ENCODE measurements around the gene TRANK1. TPM values are rescaled to one million over a fixed set of nuclear protein-coding genes. Genes with fewer than 3 reads are reported as not detected.

The TRANK1 gene
- total RNA-seq, 1 donor from 2014 or later, result 9.4 TPM

DNA sequence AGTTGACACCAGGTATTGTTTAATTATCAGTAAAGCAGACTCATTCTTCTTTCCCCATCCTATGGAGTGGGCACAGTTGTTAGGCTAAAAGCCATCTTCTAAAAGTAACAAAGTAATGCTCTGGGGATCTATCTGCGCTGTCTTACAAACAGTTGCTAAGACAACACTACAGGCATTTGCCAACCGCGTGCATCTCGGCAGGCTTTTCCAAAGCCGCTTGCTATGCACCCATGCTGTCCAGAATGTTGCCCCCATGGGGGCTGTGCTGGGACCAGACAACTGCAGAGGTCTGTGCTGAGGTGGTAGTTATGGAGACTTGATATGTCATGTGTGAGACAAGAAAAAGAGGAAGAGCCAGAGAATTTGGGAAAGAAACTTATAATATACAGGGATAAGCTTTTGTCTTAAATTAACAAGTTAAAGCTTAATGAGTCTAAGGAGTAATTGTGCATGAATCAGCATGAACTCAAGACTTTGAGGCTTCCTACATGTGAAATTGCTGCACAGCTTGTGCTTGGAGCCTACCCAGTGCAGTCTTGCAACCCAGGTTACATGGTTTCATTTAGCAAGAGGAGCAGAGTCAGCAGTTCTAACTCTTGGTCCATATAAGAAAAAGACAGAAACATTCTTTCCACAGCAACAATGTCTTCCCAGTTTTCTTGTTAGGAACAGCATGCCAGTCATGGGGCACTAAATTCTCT is 141.6 kb downstream of the TRANK1 start:
- no peak for DNase-seq (ENCODE audit: low spot score)

- DNase-seq (ENCODE audit: low spot score), result no peak
Observed at GRCh38 chr3:36800533-36801116, 144.2 kb downstream of the TRANK1 start.

- peak; percentile 22 for DNase-seq (ENCODE audit: low spot score)
Observed at GRCh38 chr3:36796881-36797280, 148.0 kb downstream of the TRANK1 start.

- DNase-seq (ENCODE audit: low spot score), result no peak
Observed at GRCh38 chr3:36796161-36796560, 148.7 kb downstream of the TRANK1 start.

GRCh38 chr3:36795622-36796021 is 149.2 kb downstream of the TRANK1 start:
- DNase-seq (ENCODE audit: low spot score), result no peak

DNA sequence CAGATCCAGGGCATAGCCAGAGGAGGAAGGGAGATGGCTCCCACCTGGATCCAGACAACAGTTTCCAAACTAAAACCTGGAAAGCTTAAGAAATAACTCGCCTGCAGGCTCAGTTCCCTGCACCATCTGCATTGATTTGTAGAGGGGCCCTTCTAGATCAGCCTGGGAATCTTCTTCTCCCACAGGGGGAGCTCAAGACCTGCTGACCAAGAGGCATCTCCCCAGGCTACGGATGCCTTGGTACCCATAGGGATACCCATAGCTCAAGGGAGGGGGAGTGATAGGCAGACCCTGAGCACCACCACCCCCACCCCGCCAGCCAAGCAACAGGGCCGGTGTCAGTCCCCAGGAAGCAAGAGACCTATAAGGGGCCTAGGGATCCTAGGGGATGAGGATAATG is 152.5 kb downstream of the TRANK1 start:
- no peak for DNase-seq (ENCODE audit: low spot score)

DNA sequence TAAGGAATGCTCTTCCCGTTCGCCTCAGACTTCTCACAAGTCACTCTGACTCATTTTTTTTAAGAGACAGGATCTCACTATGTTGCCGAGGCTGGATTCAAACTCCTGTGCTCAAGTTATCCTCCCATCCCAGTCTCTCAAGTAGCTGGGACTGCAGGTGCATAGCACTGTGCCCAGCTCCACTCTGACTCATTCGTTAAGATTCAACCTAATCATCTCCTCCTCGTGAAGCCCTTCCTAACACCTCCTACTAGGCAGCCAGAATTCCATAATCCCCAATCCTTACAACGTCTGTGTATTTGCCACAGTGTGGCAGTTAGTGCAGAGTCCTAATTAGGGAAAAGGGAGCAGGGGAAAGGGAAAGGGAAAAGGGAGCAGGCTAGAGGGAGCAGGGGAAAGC is 154.1 kb downstream of the TRANK1 start:
- DNase-seq (ENCODE audit: low spot score), result no peak

DNA sequence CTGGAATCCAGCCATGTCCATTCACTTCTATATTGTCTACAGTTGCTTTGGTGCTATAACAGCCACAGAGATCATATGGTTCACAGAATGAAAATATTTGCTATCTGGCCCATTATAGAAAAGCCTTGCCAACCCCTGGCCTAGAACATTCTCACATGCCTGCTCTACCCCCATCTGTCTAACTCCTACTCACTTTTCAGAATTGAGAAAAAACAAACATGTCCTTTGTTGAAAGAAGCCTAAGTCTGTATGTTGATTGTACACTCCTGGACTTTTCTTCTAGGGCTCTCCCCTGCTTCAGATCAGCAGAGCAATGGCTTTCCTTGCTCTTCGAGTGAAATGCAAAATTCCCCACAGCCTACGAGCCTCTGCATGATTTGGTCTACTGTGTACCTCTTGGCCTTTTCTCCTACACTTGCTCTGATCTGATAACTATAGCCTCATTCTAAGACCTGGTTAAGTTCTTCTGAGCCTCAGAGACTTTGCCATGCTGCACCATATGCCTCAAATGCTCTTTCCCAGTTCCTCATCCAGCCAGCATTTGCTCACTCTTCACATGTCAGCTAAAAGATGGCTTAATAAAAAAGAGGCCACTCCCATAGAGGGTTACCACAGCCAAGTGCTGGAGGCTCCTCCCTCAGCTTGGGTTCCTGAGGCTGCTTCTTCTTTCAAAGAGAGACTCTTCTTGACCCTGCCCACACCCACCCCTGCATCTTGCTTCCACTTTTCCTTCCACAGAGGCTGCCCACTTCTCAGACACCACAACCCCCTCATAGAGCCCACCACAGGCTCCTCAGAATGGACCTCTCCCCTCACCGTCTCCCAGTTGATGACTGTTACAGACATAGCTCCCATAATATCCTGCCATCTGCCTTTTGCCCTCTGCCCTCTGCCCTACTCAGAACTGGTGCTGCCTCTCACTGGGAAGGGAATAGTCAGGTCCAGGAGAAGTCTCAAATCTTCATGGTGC is 157.6 kb downstream of the TRANK1 start:
- no peak for DNase-seq (ENCODE audit: low spot score)

GRCh38 chr3:36784138-36784635 is 160.7 kb downstream of the TRANK1 start:
- no peak for DNase-seq (ENCODE audit: low spot score)

DNA sequence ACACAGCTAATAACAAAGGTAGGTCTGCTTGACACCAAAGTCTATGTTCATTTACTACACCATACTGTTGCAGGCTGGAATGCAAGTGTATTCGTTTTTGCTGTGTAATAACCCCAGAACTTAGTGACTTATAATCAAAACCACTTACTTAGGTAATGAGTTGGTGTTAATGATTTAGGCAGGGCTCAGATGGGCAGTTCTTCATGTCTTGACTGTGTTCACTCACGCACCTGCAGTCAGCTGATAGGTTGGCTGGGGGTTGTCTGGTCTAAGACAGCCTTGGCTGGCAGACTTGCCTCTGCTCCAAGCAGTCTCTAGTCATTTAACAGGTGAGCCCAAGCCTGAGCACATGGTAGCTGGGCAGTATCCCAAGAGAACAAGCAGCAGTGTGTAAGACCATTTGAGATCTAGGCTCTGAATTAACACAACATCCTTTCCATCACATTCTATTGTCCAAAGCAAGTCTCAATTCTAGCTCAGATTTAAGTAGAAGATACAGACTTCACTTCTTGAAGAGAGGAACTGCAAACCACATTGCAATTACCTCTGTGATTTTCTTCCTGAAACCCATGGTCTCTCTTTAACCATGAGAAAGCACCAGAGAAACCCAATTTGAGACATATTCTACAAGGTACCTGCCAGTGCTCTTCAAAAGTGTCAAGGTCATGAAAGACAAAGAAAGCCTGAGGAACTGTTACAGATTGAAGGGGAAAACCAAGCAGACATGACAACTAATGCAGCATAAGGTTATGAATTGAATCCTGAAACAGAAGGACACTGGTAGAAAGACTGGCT is 167.2 kb downstream of the TRANK1 start:
- DNase-seq (ENCODE audit: low spot score), result no peak

Other genes starting within 250 kb of the TRANK1 start
- gene DCLK3, start 180.5 kb downstream of the TRANK1 start, total RNA-seq (ENCODE audit: insufficient read depth, low replicate concordance), result 3.1 TPM
- 49.1 TPM for gene EPM2AIP1, start 48.1 kb upstream of the TRANK1 start, total RNA-seq (ENCODE audit: insufficient read depth, low replicate concordance)
- gene MLH1, start 48.5 kb upstream of the TRANK1 start, total RNA-seq (ENCODE audit: insufficient read depth, low replicate concordance), result 43.6 TPM
- 36.4 TPM for gene LRRFIP2, start 229.5 kb upstream of the TRANK1 start, total RNA-seq (ENCODE audit: insufficient read depth, low replicate concordance)

Data from umbilical cord (tissue), 2 donors.